Neural cell (in vitro differentiated cells): Measurements from ENCODE around the gene TBL1XR1. TPM values are rescaled to one million over a fixed set of nuclear protein-coding genes. Genes with fewer than 3 reads are reported as not detected.

Source experiments
- H2AFZ ChIP-seq: fragments of 200-600, 300-800 bp; sonication (generic), shearing (Covaris generic); 2 replicates; pipeline ENCODE4 v1.6.0; 2014; ENCODE audit warnings: low read depth, mild to moderate bottlenecking, antibody characterized with exemption, low read length, moderate library complexity
- H3F3A ChIP-seq: fragments of 200-600 bp; shearing (Covaris generic); 2 replicates; pipeline ENCODE4 v1.6.1; 2016; ENCODE audit warnings: mild to moderate bottlenecking, moderate library complexity, mixed read lengths, antibody characterized with exemption, low read length; ENCODE audit not compliant: insufficient read depth, poor library complexity, severe bottlenecking
- H3K27ac ChIP-seq: fragments of 200-600, 300-800 bp; sonication (generic), shearing (Covaris generic); 2 replicates; pipeline ENCODE4 v1.5.1; 2014; ENCODE audit warnings: mild to moderate bottlenecking, low read length, moderate library complexity
- H3K27me3 ChIP-seq: fragments of 300-800, 200-600 bp; sonication (generic), shearing (Covaris generic); 2 replicates; pipeline ENCODE4 v1.6.0; 2014; ENCODE audit warnings: mild to moderate bottlenecking, low read depth, low read length, moderate library complexity; ENCODE audit not compliant: insufficient read depth
- H3K36me3 ChIP-seq: fragments of 300-800, 200-600 bp; sonication (generic), shearing (Covaris generic); 2 replicates; pipeline ENCODE4 v1.5.1; 2014; ENCODE audit warnings: mild to moderate bottlenecking, antibody characterized with exemption, low read length, moderate library complexity; ENCODE audit not compliant: insufficient read depth
- H3K4me2 ChIP-seq: fragments of 300-800, 200-600 bp; sonication (generic), shearing (Covaris generic); 2 replicates; pipeline ENCODE4 v1.6.0; 2014; ENCODE audit warnings: mild to moderate bottlenecking, low read length
- H3K4me3 ChIP-seq: fragments of 300-800, 200-600 bp; sonication (generic), shearing (Covaris generic); 2 replicates; pipeline ENCODE4 v1.5.1; 2014; ENCODE audit warnings: mild to moderate bottlenecking, low read length, moderate library complexity
- H3K79me2 ChIP-seq: fragments of 200-600 bp; shearing (Covaris generic); replicated peaks from 2 replicates; pipeline ENCODE4 v1.6.0; 2014; ENCODE audit warnings: mild to moderate bottlenecking, low read length, moderate library complexity; ENCODE audit not compliant: insufficient read depth
- H3K9ac ChIP-seq: fragments of 300-800, 200-600 bp; sonication (generic), shearing (Covaris generic); 2 replicates; pipeline ENCODE4 v1.6.1; 2016; ENCODE audit warnings: mild to moderate bottlenecking, low read length, mixed read lengths
- H3K9me2 ChIP-seq: fragments of 200-600 bp; shearing (Covaris generic); 2 replicates; pipeline ENCODE4 v1.6.1; 2016; ENCODE audit warnings: mild to moderate bottlenecking, low read length, mixed read lengths; ENCODE audit not compliant: insufficient read depth
- H3K9me3 ChIP-seq: fragments of 200-600, 300-800 bp; sonication (generic), shearing (Covaris generic); 2 replicates; pipeline ENCODE4 v1.6.1; 2016; ENCODE audit warnings: mild to moderate bottlenecking, mixed run types, low read length, moderate library complexity, mixed read lengths
- H4K20me1 ChIP-seq: fragments of 200-600 bp; shearing (Covaris generic); 2 replicates; pipeline ENCODE4 v1.6.1; 2016; ENCODE audit warnings: mild to moderate bottlenecking, mixed run types; ENCODE audit not compliant: insufficient read depth
- CTCF ChIP-seq: fragments of 450-650 bp; IDR thresholded peaks from 2 replicates; pipeline ENCODE4 v1.5.1; 2014; ENCODE audit warnings: antibody characterized with exemption, mild to moderate bottlenecking, moderate library complexity; ENCODE audit not compliant: poor library complexity, severe bottlenecking
- EP300 ChIP-seq: fragments of 450-650 bp; conservative IDR thresholded peaks from 2 replicates; pipeline ENCODE4 v1.6.1; 2014; ENCODE audit warnings: antibody characterized with exemption, mild to moderate bottlenecking, moderate library complexity; ENCODE audit not compliant: poor library complexity, severe bottlenecking
- EZH2 ChIP-seq: fragments of 200-600, 300-800 bp; shearing (Covaris generic), sonication (generic); IDR thresholded peaks from 2 replicates; pipeline ENCODE4 v1.6.1; 2014; ENCODE audit warnings: antibody characterized with exemption, low read length, borderline replicate concordance, mild to moderate bottlenecking; ENCODE audit not compliant: insufficient read depth, poor library complexity, severe bottlenecking
- MXI1 ChIP-seq: fragments of 450-650 bp; conservative IDR thresholded peaks from 2 replicates; pipeline ENCODE4 v1.6.1; 2014; ENCODE audit warnings: antibody characterized with exemption, mild to moderate bottlenecking; ENCODE audit not compliant: poor library complexity, severe bottlenecking
- POLR2AphosphoS5 ChIP-seq: IDR thresholded peaks from 2 replicates; pipeline ENCODE4 v1.6.1; 2012
- RAD21 ChIP-seq: fragments of 450-650 bp; conservative IDR thresholded peaks from 2 replicates; pipeline ENCODE4 v1.6.1; 2014; ENCODE audit warnings: antibody characterized with exemption, mild to moderate bottlenecking, moderate library complexity
- REST ChIP-seq: IDR thresholded peaks from 2 replicates; pipeline ENCODE4 v1.6.1; 2012; ENCODE audit warnings: borderline replicate concordance
- SMC3 ChIP-seq: fragments of 450-650 bp; conservative IDR thresholded peaks from 2 replicates; pipeline ENCODE4 v1.6.1; 2014; ENCODE audit warnings: antibody characterized with exemption, mild to moderate bottlenecking, moderate library complexity; ENCODE audit not compliant: poor library complexity
- TAF1 ChIP-seq: IDR thresholded peaks from 2 replicates; pipeline ENCODE4 v1.6.1; 2012; ENCODE audit warnings: low read depth
- polyA plus RNA-seq: library from polyadenylated mRNA; depleted of rRNA; stranded (reverse); fragments of >200 nt; gene quantifications from 2 replicates; pipeline ENCODE4 v1.2.3, GENCODE V29; 2014

The TBL1XR1 gene
- polyA plus RNA-seq, 1 donor from 2014 or later: 96.3 TPM

- Histone ChIP-seq H3K36me3 (peaks cover 8% of the 10 kb centered on the region), H3K9me2 (no peaks in the 10 kb centered on the region), H3F3A (no peaks in the 10 kb centered on the region), H4K20me1 (no peaks in the 10 kb centered on the region), H3K27me3 (no peaks in the 10 kb centered on the region), H3K4me2 (no peak overlapping the region), H3K4me3 (no peak overlapping the region), H3K79me2 (peaks cover 71% of the 10 kb centered on the region), H2AFZ (no peak overlapping the region), H3K9ac (no peak overlapping the region), H3K9me3 (no peaks in the 10 kb centered on the region), H3K27ac (no peak overlapping the region)
- no peak for TF ChIP-seq RAD21
- no peak for TF ChIP-seq CTCF
- TF ChIP-seq EP300: no peak
- TF ChIP-seq SMC3: no peak
- TF ChIP-seq REST: no peak
- TF ChIP-seq MXI1: no peak
- no peak for TF ChIP-seq POLR2AphosphoS5
- no peak for TF ChIP-seq TAF1
- TF ChIP-seq EZH2: no peak
These were observed 103.3 kb downstream of the TBL1XR1 start for GRCh38 chr3:177093966-177094365.

GRCh38 chr3:177089901-177090300 lies 107.4 kb downstream of the TBL1XR1 start:
- peaks cover 87% of the 10 kb centered on the region for H3K79me2 ChIP-seq
- no peaks in the 10 kb centered on the region for H4K20me1 ChIP-seq
- no peak for TF ChIP-seq MXI1
- no peak for TF ChIP-seq REST
- TF ChIP-seq EP300: no peak
- no peak for TF ChIP-seq POLR2AphosphoS5
- TF ChIP-seq CTCF: no peak
- no peak for TF ChIP-seq EZH2
- no peak for TF ChIP-seq TAF1
- no peak for TF ChIP-seq SMC3
- TF ChIP-seq RAD21: no peak
- peaks cover 8% of the 10 kb centered on the region for H3K36me3 ChIP-seq
- no peaks in the 10 kb centered on the region for H3F3A ChIP-seq
- no peak overlapping the region for H2AFZ ChIP-seq
- H3K9me3 ChIP-seq: no peaks in the 10 kb centered on the region
- H3K27ac ChIP-seq: no peak overlapping the region
- no peaks in the 10 kb centered on the region for H3K9me2 ChIP-seq
- no peak overlapping the region for H3K9ac ChIP-seq
- H3K4me3 ChIP-seq: no peak overlapping the region
- H3K27me3 ChIP-seq: no peaks in the 10 kb centered on the region
- no peak overlapping the region for H3K4me2 ChIP-seq
